Measurements from ENCODE around the gene ACTL7B. TPM values are rescaled to one million over a fixed set of nuclear protein-coding genes. Genes with fewer than 3 reads are reported as not detected.

Gene ACTL7B
- polyA plus RNA-seq, 3 donors = 0.05 TPM; not detected in 2

GRCh38 chr9:108880738-108881316, 25.0 kb upstream of the ACTL7B start:
- DNase-seq = no peak
- H3K9me3 ChIP-seq (replicated peaks in 1 of 2; ENCODE audit: control insufficient read depth in 1 of 2, insufficient read depth in 1 of 2, low read length in 2 of 2) = no peaks in the 10 kb centered on the region
- H3K4me3 ChIP-seq (replicated peaks in 1 of 3; ENCODE audit: low read depth in 2 of 3, low read length in 3 of 3) = no peak overlapping the region
- H3K4me1 ChIP-seq (ENCODE audit: control insufficient read depth in 1 of 2, insufficient read depth in 2 of 2, low read length in 2 of 2) = no peaks in the 10 kb centered on the region
- no peak overlapping the region for H3K9ac ChIP-seq (ENCODE audit: insufficient read depth, low read length, poor library complexity, severe bottlenecking)
- intact Hi-C loops (cut with micrococcal nuclease) = no loop called here
- TF ChIP-seq, protein P1, sequence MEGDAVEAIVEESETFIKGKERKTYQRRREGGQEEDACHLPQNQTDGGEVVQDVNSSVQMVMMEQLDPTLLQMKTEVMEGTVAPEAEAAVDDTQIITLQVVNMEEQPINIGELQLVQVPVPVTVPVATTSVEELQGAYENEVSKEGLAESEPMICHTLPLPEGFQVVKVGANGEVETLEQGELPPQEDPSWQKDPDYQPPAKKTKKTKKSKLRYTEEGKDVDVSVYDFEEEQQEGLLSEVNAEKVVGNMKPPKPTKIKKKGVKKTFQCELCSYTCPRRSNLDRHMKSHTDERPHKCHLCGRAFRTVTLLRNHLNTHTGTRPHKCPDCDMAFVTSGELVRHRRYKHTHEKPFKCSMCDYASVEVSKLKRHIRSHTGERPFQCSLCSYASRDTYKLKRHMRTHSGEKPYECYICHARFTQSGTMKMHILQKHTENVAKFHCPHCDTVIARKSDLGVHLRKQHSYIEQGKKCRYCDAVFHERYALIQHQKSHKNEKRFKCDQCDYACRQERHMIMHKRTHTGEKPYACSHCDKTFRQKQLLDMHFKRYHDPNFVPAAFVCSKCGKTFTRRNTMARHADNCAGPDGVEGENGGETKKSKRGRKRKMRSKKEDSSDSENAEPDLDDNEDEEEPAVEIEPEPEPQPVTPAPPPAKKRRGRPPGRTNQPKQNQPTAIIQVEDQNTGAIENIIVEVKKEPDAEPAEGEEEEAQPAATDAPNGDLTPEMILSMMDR (IDR thresholded peaks at IDR 0.05) = no peak
- H3K36me3 Mint-ChIP-seq = peaks cover 59 to 79% of the 10 kb centered on the region in 2 donors
- H3K4me1 Mint-ChIP-seq = peaks cover 3% of the 10 kb centered on the region
- H3K27me3 ChIP-seq (ENCODE audit: control insufficient read depth in 2 of 2, insufficient read depth in 2 of 2, low read length in 2 of 2) = no peaks in the 10 kb centered on the region
- H3K4me3 Mint-ChIP-seq = no peak overlapping the region
- H3K27ac ChIP-seq (ENCODE audit: low read depth in 1 of 2, low read length in 2 of 2) = no peak overlapping the region
- H3K79me2 ChIP-seq (ENCODE audit: insufficient read depth, low read length) = no peaks in the 10 kb centered on the region
- peaks cover 42 to 83% of the 10 kb centered on the region in 2 donors for H3K36me3 ChIP-seq (replicated peaks in 1 of 2; ENCODE audit: control insufficient read depth in 1 of 2, insufficient read depth in 2 of 2, low read length in 2 of 2)
- H2AFZ ChIP-seq (ENCODE audit: insufficient read depth, low read depth, low read length, poor library complexity, severe bottlenecking) = no peak overlapping the region
- no CpG with 5 or more reads among the region's 3 CpGs for WGBS (ENCODE audit: insufficient coverage)
- no peak overlapping the region for H3K27ac Mint-ChIP-seq
- no peaks in the 10 kb centered on the region for H3K9me3 Mint-ChIP-seq
- no peaks in the 10 kb centered on the region for H3K27me3 Mint-ChIP-seq (ENCODE audit: low read depth in 3 of 3)
- H3K4me2 ChIP-seq (replicated peaks; ENCODE audit: extremely low read depth, low read length, poor library complexity, severe bottlenecking) = no peak overlapping the region
- H4K20me1 ChIP-seq (ENCODE audit: insufficient read depth, low read length) = no peaks in the 10 kb centered on the region

- Mint-ChIP-seq H3K4me1 (no peaks in the 10 kb centered on the region), H3K36me3 (peaks cover 77 to 82% of the 10 kb centered on the region in 2 donors), H3K9me3 (peaks cover 0 to 3% (median 0%) of the 10 kb centered on the region in 7 donors), H3K27me3 (ENCODE audit: low read depth in 3 of 3) (no peaks in the 10 kb centered on the region), H3K4me3 (no peak overlapping the region), H3K27ac (no peak overlapping the region)
- no peaks in the 10 kb centered on the region for H3K4me1 ChIP-seq (ENCODE audit: control insufficient read depth in 1 of 2, insufficient read depth in 2 of 2, low read length in 2 of 2)
- no peak overlapping the region for H3K9ac ChIP-seq (ENCODE audit: insufficient read depth, low read length, poor library complexity, severe bottlenecking)
- WGBS (ENCODE audit: insufficient coverage) = 100% methylated on average over 1 of the region's 2 CpGs
- H3K36me3 ChIP-seq (replicated peaks in 1 of 2; ENCODE audit: control insufficient read depth in 1 of 2, insufficient read depth in 2 of 2, low read length in 2 of 2) = peaks cover 55 to 100% of the 10 kb centered on the region in 2 donors
- H3K9me3 ChIP-seq (replicated peaks in 1 of 2; ENCODE audit: control insufficient read depth in 1 of 2, insufficient read depth in 1 of 2, low read length in 2 of 2) = no peaks in the 10 kb centered on the region
- H3K4me3 ChIP-seq (replicated peaks in 1 of 3; ENCODE audit: low read depth in 2 of 3, low read length in 3 of 3) = no peak overlapping the region
- H3K4me2 ChIP-seq (replicated peaks; ENCODE audit: extremely low read depth, low read length, poor library complexity, severe bottlenecking) = no peak overlapping the region
- H3K27ac ChIP-seq (ENCODE audit: low read depth in 1 of 2, low read length in 2 of 2) = no peak overlapping the region
- intact Hi-C loops (cut with micrococcal nuclease) = no loop called here
- no peak overlapping the region for H2AFZ ChIP-seq (ENCODE audit: insufficient read depth, low read depth, low read length, poor library complexity, severe bottlenecking)
- H3K27me3 ChIP-seq (ENCODE audit: control insufficient read depth in 2 of 2, insufficient read depth in 2 of 2, low read length in 2 of 2) = no peaks in the 10 kb centered on the region
- TF ChIP-seq, protein P1 (IDR thresholded peaks at IDR 0.05) = no peak
- no peaks in the 10 kb centered on the region for H3K79me2 ChIP-seq (ENCODE audit: insufficient read depth, low read length)
- no peaks in the 10 kb centered on the region for H4K20me1 ChIP-seq (ENCODE audit: insufficient read depth, low read length)
- no peak for DNase-seq
These were observed 21.7 kb upstream of the ACTL7B start for GRCh38 chr9:108877524-108877923.

All from CD14-positive monocyte (primary cell).